GM08714 (cell line): ENCODE data around the gene PIH1D1.
"Not testable (repeated sequence)": the region's sequence is repeated elsewhere in the genome, so short reads cannot be mapped to it uniquely, and the experiment has no call there.

Experiments used
- H3K4me3 ChIP-seq: fragments of 200-500 bp; sonication (Bioruptor generic); 2 replicates; pipeline ENCODE4 v1.5.1; 2014; ENCODE audit warnings: mild to moderate bottlenecking, low read length, inconsistent platforms
- ZNF274 ChIP-seq: IDR thresholded peaks from 2 replicates; pipeline ENCODE4 v1.6.1; 2012; ENCODE audit warnings: mild to moderate bottlenecking, low read depth, low read length

The PIH1D1 gene

DNA sequence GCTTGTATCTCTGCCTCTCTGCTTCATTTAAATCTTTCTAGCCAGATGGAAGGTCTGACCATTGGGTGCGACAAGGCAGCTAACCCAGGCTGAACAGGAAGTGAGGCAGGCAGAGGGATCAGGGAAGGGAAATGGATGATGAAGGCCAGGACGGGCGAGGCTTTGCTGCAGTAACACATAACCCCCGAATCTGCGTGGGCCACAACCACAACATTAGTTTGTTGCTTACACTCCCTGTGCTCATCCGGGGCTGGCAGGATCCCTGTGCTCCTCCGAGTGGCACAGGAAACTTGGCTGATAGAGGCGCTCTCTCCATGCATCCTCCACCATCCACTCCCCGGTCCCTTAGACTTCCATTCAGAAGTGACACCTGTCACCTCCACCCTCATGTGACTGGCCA is 21.3 kb upstream of the PIH1D1 start:
- no peak overlapping the region for H3K4me3 ChIP-seq
- no peak for TF ChIP-seq ZNF274

DNA sequence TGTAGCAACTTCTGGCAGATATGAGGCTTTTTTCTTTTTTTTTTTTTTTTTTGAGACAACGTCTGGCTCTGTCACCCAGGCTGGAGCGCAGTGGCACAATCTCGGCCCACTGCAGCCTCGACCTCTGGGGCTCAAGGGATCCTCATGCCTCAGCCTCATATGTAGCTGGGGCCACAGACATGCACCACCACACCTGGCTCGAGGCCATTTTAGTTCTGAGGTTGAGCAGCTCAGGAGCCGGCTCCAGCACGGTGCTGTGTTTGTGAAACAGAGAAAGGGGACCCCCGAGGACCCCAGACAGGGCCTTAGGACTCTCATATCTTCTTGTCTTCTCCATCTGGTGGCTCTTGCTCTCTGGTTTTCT is 19.0 kb upstream of the PIH1D1 start:
- H3K4me3 ChIP-seq: no peak overlapping the region
- no peak for TF ChIP-seq ZNF274

DNA sequence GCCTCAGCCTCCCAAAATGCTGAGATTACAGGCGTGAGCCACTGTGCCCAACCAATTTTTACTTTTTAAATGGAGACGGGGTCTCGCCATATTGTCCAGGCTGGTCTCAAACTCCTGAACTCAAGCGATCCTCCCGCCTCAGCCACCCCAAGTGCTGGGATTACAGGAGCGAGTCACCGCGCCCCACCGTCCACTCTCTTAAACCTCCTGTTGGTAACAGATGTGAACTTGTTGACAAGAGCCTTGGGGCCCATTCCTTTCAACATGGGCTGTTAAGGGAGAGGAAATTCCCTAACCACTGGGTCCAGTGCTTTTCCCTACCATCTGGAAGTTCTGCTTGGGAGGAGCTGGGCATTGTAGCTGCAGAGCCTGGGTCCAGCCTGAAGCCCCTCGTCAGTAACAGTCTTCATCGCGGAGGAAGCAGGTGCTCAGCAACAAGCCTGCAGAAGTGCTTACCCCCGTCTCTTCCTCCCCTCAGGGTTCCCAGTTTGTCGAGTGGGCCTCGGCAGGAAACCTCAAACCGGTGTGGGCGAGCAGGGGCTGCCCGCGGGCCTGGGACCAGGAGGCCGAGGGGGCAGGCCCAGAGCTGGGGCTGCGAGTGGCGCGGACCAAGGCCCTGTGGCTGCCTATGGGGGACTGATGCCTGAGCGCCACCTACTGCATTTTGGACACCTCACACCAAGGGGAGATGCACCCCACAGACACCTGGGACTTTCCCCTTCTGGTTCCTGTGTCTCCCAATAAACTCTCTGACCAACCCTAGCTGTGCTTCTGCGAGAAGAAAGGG is 18.4 kb upstream of the PIH1D1 start:
- H3K4me3 ChIP-seq: no peak overlapping the region
- no peak for TF ChIP-seq ZNF274

DNA sequence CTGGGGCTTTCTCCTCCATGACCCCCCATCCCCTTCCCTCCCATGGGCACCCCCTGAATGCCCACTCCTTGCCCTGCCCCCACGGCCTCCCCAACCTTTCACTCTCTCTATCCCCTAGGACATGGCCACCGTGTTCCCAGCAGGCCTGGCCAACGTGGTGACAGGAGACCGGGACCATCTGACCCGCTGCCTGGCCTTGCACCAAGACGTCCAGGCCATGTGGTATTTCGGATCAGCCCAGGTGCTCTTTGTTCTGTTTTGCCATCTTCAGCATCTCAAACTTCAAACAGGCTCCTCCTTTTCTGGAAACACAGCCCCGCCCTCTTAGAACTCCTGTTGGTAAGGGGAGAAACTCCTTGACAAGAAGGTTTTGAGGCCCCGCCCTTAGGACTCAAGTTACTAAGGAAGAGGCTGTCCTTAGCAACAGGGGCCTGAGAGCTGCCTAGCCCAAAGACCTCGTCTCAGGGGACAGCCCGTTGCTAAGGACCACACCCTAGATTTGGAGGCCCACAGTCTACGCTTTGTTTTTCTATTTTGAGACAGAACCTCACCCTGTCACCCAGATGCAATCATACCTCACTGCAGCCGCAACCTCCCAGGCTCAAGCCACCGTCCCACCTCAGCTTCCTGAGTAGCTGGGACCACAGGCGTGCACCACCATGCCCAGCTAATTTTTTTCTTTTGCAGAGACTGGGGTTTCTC is 17.3 kb upstream of the PIH1D1 start:
- no peak overlapping the region for H3K4me3 ChIP-seq
- no peak for TF ChIP-seq ZNF274

DNA sequence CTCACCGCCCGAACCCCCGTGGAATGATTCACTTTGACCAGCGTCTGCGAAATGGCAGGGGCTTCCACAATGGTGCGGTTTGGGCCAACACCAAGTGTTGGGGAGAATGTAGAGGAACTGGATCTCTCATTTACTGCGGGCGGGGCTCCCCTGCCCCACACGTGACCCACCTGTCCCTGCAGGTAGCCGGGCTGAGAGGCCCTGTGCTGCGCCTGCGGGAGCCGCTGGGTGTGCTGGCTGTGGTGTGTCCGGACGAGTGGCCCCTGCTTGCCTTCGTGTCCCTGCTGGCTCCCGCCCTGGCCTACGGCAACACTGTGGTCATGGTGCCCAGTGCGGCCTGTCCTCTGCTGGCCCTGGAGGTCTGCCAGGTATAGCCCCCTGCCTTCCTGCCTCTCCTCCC is 16.6 kb upstream of the PIH1D1 start:
- TF ChIP-seq ZNF274: no peak

DNA sequence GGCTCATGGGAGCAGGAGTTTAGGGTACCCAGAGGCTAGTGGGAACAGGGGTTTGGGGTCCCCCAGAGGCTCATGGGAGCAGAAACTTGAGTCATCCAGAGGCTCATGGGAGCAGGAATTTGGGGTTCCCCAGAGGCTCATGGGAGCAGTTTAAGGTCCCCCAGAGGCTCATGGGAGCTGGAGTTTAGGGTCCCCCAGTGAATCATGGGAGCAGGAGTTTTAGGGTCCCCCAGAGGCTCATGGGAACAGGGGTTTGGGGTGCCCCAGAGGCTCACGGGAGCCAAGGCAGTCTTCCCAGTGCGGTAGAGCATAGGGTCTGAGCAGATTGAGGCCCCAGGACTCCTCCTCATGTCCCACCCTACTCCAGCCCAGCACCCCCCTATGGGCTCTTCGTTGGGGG is 13.8 kb upstream of the PIH1D1 start:
- no peak for TF ChIP-seq ZNF274
- no peak overlapping the region for H3K4me3 ChIP-seq

More for the DNA sequence above, 16.6 kb upstream of the PIH1D1 start:
- no peak overlapping the region for H3K4me3 ChIP-seq

DNA sequence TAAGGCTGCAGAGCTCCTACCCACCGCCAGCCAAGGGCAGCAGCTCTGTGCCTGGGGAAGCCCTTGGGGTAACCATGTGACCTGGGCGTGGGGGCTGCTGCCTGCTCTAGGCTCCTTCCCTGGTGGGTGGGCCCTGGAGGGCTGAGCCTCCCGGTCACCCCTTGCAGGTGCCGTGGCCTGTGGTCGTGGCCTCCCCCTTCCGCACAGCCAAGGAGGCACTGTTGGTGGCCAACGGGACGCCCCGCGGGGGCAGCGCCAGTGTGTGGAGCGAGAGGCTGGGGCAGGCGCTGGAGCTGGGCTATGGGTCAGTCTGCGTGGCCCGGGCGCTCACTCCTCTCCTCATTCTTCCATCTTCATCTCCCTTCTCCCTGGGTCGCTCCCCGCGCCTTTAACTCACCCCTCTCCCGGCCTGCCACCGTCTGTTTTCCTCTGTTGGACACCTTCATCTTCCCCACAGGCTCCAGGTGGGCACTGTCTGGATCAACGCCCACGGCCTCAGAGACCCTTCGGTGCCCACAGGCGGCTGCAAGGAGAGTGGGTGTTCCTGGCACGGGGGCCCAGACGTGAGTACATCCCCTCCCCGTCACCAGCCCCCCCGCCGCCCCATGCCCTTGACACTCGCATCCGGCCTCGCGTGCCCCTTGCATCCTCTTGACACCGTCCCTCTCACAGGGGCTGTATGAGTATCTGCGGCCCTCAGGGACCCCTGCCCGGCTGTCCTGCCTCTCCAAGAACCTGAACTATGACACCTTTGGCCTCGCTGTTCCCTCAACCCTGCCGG is 12.5 kb upstream of the PIH1D1 start:
- TF ChIP-seq ZNF274: no peak
- H3K4me3 ChIP-seq: no peak overlapping the region

DNA sequence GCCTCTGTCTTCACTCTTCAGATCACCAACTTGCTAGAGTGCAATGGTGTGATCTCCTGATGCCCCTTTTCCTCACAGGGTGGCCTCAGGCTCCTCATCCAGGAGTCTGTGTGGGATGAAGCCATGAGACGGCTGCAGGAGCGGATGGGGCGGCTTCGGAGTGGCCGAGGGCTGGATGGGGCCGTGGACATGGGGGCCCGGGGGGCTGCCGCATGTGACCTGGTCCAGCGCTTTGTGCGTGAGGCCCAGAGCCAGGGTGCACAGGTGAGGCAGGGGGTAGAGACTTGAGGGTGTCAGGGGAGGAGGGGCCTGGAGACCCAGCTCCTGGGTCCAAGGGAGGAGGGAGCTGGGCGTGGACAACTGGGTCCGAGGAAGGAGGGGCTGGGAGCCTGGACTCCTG is 10.9 kb upstream of the PIH1D1 start:
- TF ChIP-seq ZNF274: no peak
- H3K4me3 ChIP-seq: no peak overlapping the region

DNA sequence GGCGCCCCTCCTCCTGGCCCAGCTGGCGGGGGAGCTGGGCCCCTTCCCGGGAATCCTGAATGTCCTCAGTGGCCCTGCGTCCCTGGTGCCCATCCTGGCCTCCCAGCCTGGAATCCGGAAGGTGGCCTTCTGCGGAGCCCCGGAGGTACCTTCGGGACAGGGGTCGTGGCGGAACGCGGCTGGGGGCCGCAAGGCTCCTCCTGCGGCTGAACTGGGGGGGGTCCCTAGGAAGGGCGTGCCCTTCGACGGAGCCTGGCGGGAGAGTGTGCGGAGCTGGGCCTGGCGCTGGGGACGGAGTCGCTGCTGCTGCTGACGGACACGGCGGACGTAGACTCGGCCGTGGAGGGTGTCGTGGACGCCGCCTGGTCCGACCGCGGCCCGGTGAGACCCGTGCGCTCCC is 10.0 kb upstream of the PIH1D1 start:
- no peak overlapping the region for H3K4me3 ChIP-seq
- TF ChIP-seq ZNF274: no peak

DNA sequence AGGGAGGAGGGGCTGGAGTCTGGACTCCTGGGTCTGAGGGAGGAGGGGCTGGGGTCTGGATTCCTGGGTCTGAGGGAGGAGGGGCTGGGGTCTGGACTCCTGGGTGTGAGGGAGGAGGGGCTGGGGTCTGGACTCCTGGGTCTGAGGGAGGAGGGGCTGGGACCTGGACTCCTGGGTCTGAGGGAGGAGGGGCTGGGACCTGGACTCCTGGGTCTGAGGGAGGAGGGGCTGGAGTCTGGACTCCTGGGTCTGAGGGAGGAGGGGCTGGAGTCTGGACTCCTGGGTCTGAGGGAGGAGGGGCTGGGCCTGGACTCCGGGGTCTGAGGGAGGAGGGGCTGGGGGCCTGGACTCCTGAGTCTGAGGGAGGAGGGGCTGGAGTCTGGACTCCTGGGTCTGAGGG is 9.5 kb upstream of the PIH1D1 start:
- not testable (repeated sequence) for H3K4me3 ChIP-seq

DNA sequence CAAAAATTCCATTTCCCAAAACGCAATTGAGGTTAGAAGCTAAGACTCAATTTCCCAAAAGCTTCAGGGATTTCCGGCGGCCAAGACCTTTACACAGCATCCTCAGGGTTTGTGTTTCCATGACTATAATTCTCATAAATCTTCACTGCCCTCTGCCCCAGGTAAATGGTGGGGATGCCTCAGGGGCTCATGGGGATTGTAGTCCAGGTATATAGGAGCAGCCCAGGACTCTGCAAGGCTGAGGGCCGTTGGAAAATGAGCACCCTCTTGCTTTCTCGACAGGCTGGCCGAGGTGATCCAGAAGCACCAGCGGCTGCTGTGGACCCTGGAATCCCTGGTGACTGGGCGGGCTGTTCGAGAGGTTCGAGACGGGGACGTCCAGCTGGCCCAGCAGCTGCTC is 7.8 kb upstream of the PIH1D1 start:
- no peak overlapping the region for H3K4me3 ChIP-seq
- TF ChIP-seq ZNF274: no peak

DNA sequence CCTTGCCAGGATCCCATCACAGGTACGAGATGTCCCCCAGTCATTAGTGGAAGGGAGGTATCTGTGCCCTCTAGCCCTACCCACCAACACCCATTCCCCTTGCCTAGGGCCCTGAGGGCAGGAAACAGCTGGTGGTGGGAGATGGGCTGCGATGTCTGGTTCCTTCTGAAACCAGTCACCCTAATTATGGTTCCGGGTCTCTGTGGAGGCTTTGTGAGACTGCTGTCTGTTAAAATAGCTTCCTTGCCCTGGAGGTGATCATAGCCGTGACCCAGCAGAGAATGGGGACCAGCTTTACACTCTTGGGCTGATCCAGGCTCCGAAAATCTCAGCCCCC is 6.9 kb upstream of the PIH1D1 start:
- no peak overlapping the region for H3K4me3 ChIP-seq

DNA sequence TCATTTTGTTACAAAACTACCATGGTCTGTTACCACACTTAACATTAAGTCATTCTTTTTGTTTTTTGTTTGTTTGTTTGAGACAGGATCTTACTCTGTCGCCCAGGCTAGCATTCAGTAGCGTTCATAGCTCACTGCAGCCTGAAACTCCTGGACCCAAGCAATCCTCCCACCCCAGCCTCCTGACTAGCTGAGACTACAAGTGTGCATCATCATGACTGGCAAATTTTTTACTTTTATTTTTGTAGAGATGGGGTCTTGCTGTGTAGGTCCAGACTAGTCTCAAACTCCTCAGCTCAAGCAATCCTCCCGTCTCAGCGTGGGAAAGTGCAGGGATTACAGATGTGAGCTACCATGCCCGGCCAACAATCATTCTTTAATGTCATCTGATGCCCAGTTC is 4.7 kb upstream of the PIH1D1 start:
- H3K4me3 ChIP-seq: no peak overlapping the region
- no peak for TF ChIP-seq ZNF274

More for the DNA sequence above, 6.9 kb upstream of the PIH1D1 start:
- TF ChIP-seq ZNF274: no peak

DNA sequence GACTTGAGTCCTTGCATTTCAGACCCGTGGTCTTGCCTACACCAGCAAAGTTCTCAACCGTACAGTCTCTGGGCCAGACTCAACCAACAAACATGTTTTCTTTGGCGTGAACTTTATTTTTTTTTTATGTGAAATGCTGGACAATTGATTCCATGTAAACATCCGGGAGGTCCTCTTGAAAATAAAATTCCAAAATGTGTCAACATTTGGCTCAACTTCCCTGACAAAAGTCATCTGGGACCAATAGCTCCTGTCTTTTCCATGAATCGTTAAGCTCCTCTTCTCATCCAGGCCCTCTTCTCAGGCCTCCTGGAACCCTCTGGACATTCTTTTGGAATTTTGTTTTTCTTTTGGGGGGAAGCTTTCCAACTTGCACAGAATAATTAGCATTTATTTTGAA is 4.2 kb upstream of the PIH1D1 start:
- no peak for TF ChIP-seq ZNF274

DNA sequence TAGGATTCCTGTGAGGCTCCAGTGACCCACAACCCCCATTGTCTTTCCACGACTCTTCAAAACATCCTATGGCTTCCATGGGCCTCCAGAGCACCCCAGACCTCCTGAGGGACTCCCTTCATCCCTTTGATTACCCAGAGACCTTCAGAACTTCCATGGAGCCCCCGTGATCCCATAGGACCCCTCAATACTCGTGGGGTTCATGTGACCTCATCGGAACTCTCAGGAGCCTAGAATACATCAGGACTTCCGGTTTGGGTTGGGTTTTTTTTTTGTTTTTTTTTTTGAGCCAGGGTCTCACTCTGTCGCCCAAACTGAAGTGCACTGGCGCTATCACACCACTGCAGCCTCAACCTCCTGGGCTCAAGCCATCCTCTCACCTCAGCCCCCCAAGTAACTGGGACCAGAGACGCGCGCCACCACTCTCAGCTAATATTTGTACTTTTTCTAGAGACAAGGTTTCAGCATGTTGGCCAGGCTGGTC is 2.2 kb upstream of the PIH1D1 start:
- TF ChIP-seq ZNF274: no peak
- H3K4me3 ChIP-seq: peak overlapping the region; percentile 80

More for the DNA sequence above, 4.2 kb upstream of the PIH1D1 start:
- H3K4me3 ChIP-seq: no peak overlapping the region
